Measurements from ENCODE around the gene TMEM247. TPM values are rescaled to one million over a fixed set of nuclear protein-coding genes. Genes with fewer than 3 reads are reported as not detected.

The TMEM247 gene
- total and polyA plus RNA-seq, 2 of the 8 experiments (the other 6 are each of a cell fraction or from before 2014, with no cell fraction given): not detected

GRCh38 chr2:46530639-46531038 lies 51.3 kb downstream of the TMEM247 start:
- no peak overlapping the region for H3K9ac ChIP-seq (replicated peaks in 1 of 4; ENCODE audit: extremely low read depth in 1 of 4, low read depth in 3 of 4, low read length in 3 of 4)
- CTCF ChIA-PET (ENCODE audit: partially characterized antibody): interaction anchor here (0.7 to 2.4 kb wide), 5 partner anchors 17 to 358 kb away, joined by 3 to 7 read pairs (median 3); no protein-coding TSS in a partner anchor
- no peaks in the 10 kb centered on the region for H3K27me3 ChIP-seq (replicated peaks in 1 of 4; ENCODE audit: control insufficient read depth in 3 of 4, extremely low read depth in 1 of 4, insufficient read depth in 3 of 4, low read length in 3 of 4)
- H2BK12ac ChIP-seq (ENCODE audit: low read depth, low read length): no peak overlapping the region
- H2BK20ac ChIP-seq (ENCODE audit: low read length): no peak overlapping the region
- H3K56ac ChIP-seq (replicated peaks; ENCODE audit: insufficient read length, low read depth, low read length): no peak overlapping the region
- H4K5ac ChIP-seq (ENCODE audit: insufficient read length, low read depth, low read length): no peak overlapping the region
- no peak overlapping the region for H4K8ac ChIP-seq (ENCODE audit: extremely low read depth, insufficient read depth, low read length)
- H4K91ac ChIP-seq (replicated peaks; ENCODE audit: insufficient read length, low read length): no peak overlapping the region
- H3K23ac ChIP-seq (ENCODE audit: insufficient read length): no peak overlapping the region
- no peaks in the 10 kb centered on the region for H4K20me1 ChIP-seq (replicated peaks in 1 of 2; ENCODE audit: control insufficient read depth in 1 of 2, insufficient read depth in 2 of 2, low read length in 2 of 2)
- no peak overlapping the region for H2BK15ac ChIP-seq (ENCODE audit: low read length)
- WGBS, 2 experiments (ENCODE audit: extremely low coverage in 1 of 2, insufficient coverage in 1 of 2, insufficient read length in 1 of 2, insufficient replicate concordance in 2 of 2, low coverage in 1 of 2, low lambda C conversion rate in 2 of 2, missing lambda C conversion rate in 1 of 2): 81% methylated on average over 7 of the region's 7 CpGs; no CpG with 5 or more reads in 1 of the 2 experiments
- H3K23me2 ChIP-seq (ENCODE audit: low read depth, low read length): no peaks in the 10 kb centered on the region
- DNase-seq (ENCODE audit: low read depth in 1 of 2, low spot score in 2 of 2): no peak
- no peak overlapping the region for H3K4me2 ChIP-seq (ENCODE audit: insufficient read depth in 1 of 2, low read depth in 2 of 2, low read length in 2 of 2)
- no peaks in the 10 kb centered on the region for H3K36me3 ChIP-seq (ENCODE audit: control insufficient read depth in 2 of 4, insufficient read depth in 4 of 4, low read length in 3 of 4)
- H3K4me3 ChIP-seq (ENCODE audit: extremely low read depth in 1 of 4, insufficient read depth in 2 of 4, low read depth in 3 of 4, low read length in 4 of 4): no peak overlapping the region
- no peak overlapping the region for H2AFZ ChIP-seq (ENCODE audit: low read length)
- H2BK120ac ChIP-seq (replicated peaks; ENCODE audit: low read depth, low read length): no peak overlapping the region
- H2AK5ac ChIP-seq (ENCODE audit: low read depth, low read length): no peak overlapping the region
- no peaks in the 10 kb centered on the region; the same call in 1 of the 2 replicates for H3K79me1 ChIP-seq (ENCODE audit: low read depth, low read length)
- no peak overlapping the region for H3K4ac ChIP-seq (replicated peaks; ENCODE audit: insufficient read length, low read depth, low read length)
- no peak overlapping the region for H3K14ac ChIP-seq (ENCODE audit: insufficient read length)
- no peaks in the 10 kb centered on the region for H3K9me3 ChIP-seq (ENCODE audit: insufficient read depth in 2 of 2, low read depth in 1 of 2, low read length in 1 of 2)
- no peak overlapping the region for H3K27ac ChIP-seq (ENCODE audit: low read depth, low read length)
- H3K4me1 ChIP-seq (replicated peaks in 1 of 4; ENCODE audit: control insufficient read depth in 3 of 4, insufficient read depth in 4 of 4, low read length in 3 of 4): no peaks in the 10 kb centered on the region
- TF ChIP-seq SUZ12 (IDR thresholded peaks at IDR 0.05; ENCODE audit: low read length): no peak
- no peak for TF ChIP-seq PHF8 (conservative IDR thresholded peaks at IDR 0.05; ENCODE audit: low read depth, low read length)
- FAIRE-seq: no peak
- H2BK5ac ChIP-seq (ENCODE audit: low read depth, low read length): no peak overlapping the region
- no peak overlapping the region for H3K18ac ChIP-seq (ENCODE audit: extremely low read depth, low read length)
- H3K79me2 ChIP-seq (ENCODE audit: control insufficient read depth in 1 of 2, insufficient read depth in 2 of 2, low read length in 2 of 2): no peaks in the 10 kb centered on the region
- POLR2A ChIA-PET (ENCODE audit: partially characterized antibody): interaction anchor here (1.1 kb wide), 1 partner anchor 10 kb away, joined by 3 read pairs; no protein-coding TSS in a partner anchor

Data from H1 (cell line).